OCI-LY7 (cell line): ENCODE measurements around the gene PSMG4. TPM values are rescaled to one million over a fixed set of nuclear protein-coding genes. Genes with fewer than 3 reads are reported as not detected.
A peak's percentile ranks its signal among the peaks of the same experiment; 100 is the strongest.

ENCODE experiments used
- BruUV-seq: library from RNA; stranded (reverse); fragments of 400-500 nt; replicated peaks from 2 replicates; lab custom pipeline; 2021; lab: Mats Ljungman, UMichigan
- CTCF ChIA-PET: fragments of 300-600 bp; sonication (Branson Sonifier 250); formaldehyde crosslinking; loops from one replicate; lab custom pipeline; 2022; ENCODE audit warnings: antibody characterized with exemption; ENCODE audit not compliant: unreplicated experiment; lab: Charles Lee
- POLR2A ChIA-PET: fragments of 300-600 bp; sonication (Branson Sonifier 250); formaldehyde crosslinking; loops from one replicate; lab custom pipeline; 2022; ENCODE audit warnings: antibody characterized with exemption; lab: Charles Lee
- DNase-seq: peaks from one replicate; pipeline ENCODE4 v3.0.0-alpha.2; 2015; ENCODE audit warnings: low spot score
- H2AFZ ChIP-seq: fragments of 200-600 bp; sonication (generic), shearing (Covaris generic); 2 replicates; pipeline ENCODE4 v1.6.1; 2014; ENCODE audit warnings: mild to moderate bottlenecking, antibody characterized with exemption, low read length, moderate library complexity
- H3K27ac ChIP-seq: fragments of 200-600 bp; sonication (generic); 2 replicates; pipeline ENCODE4 v1.5.1; 2014; ENCODE audit warnings: mixed run types, low read depth, mild to moderate bottlenecking, moderate library complexity, low read length, inconsistent platforms; ENCODE audit not compliant: poor library complexity, severe bottlenecking
- H3K36me3 ChIP-seq: fragments of 200-600 bp; sonication (generic); 2 replicates; pipeline ENCODE4 v1.6.1; 2014; ENCODE audit warnings: mild to moderate bottlenecking, antibody characterized with exemption, low read length, moderate library complexity, mixed read lengths; ENCODE audit not compliant: insufficient read depth
- H3K4me1 ChIP-seq: fragments of 200-600 bp; sonication (generic); 2 replicates; pipeline ENCODE4 v1.5.1; 2014; ENCODE audit warnings: mild to moderate bottlenecking, low read length; ENCODE audit not compliant: insufficient read depth, poor library complexity, severe bottlenecking
- H3K4me2 ChIP-seq: fragments of 200-600 bp; sonication (generic); 2 replicates; pipeline ENCODE4 v1.6.1; 2014; ENCODE audit warnings: mild to moderate bottlenecking, low read length
- H3K4me3 ChIP-seq: fragments of 200-600 bp; sonication (generic); 2 replicates; pipeline ENCODE4 v1.5.1; 2014; ENCODE audit warnings: mild to moderate bottlenecking, low read depth, low read length; ENCODE audit not compliant: poor library complexity, severe bottlenecking
- H3K79me2 ChIP-seq: fragments of 200-600 bp; sonication (generic); 2 replicates; pipeline ENCODE4 v1.6.1; 2016; ENCODE audit warnings: low read depth, mild to moderate bottlenecking, low read length, moderate library complexity, mixed read lengths; ENCODE audit not compliant: insufficient read depth
- H3K9me2 ChIP-seq: fragments of 200-600 bp; sonication (generic); 2 replicates; pipeline ENCODE4 v1.6.1; 2016; ENCODE audit warnings: mild to moderate bottlenecking, low read length, mixed read lengths; ENCODE audit not compliant: insufficient read depth
- H3K9me3 ChIP-seq: fragments of 200-600 bp; sonication (generic); 2 replicates; pipeline ENCODE4 v1.6.1; 2014; ENCODE audit warnings: mild to moderate bottlenecking, mixed run types, low read length, mixed read lengths
- H4K20me1 ChIP-seq: fragments of 200-600 bp; sonication (generic); 2 replicates; pipeline ENCODE4 v1.6.1; 2014; ENCODE audit warnings: mild to moderate bottlenecking, antibody characterized with exemption, low read length, moderate library complexity, mixed read lengths; ENCODE audit not compliant: insufficient read depth
- EZH2phosphoT487 ChIP-seq: fragments of 200-600 bp; sonication (generic); IDR thresholded peaks from 2 replicates; pipeline ENCODE4 v1.6.1; 2018; ENCODE audit warnings: low read depth, borderline replicate concordance, mild to moderate bottlenecking, mixed run types, antibody characterized with exemption, low read length, moderate library complexity, mixed read lengths
- intact Hi-C: fragments of 100-400 bp; cut with micrococcal nuclease; formaldehyde crosslinking; loops from one replicate; pipeline ENCODE4 v1.10.0; 2022; ENCODE audit not compliant: unreplicated experiment
- total RNA-seq, 2 experiments: library from RNA; depleted of rRNA in 1 of 2; stranded (reverse); fragments of >200 nt in 1 of 2; shearing (Covaris generic) in 1 of 2; gene quantifications; 2 replicates each; pipeline ENCODE4 v1.2.3, GENCODE V29; 2014 to 2022
- TF ChIP-seq, protein P1 (sequence below): fragments of 200-600 bp; sonication (generic); conservative IDR thresholded peaks from 2 replicates; pipeline ENCODE4 v1.5.1; 2014; ENCODE audit warnings: mild to moderate bottlenecking, antibody characterized with exemption, low read length, moderate library complexity, mixed read lengths

The PSMG4 gene
- total RNA-seq, 2 experiments from 2014 or later = 48.9 to 65.4 TPM

DNA sequence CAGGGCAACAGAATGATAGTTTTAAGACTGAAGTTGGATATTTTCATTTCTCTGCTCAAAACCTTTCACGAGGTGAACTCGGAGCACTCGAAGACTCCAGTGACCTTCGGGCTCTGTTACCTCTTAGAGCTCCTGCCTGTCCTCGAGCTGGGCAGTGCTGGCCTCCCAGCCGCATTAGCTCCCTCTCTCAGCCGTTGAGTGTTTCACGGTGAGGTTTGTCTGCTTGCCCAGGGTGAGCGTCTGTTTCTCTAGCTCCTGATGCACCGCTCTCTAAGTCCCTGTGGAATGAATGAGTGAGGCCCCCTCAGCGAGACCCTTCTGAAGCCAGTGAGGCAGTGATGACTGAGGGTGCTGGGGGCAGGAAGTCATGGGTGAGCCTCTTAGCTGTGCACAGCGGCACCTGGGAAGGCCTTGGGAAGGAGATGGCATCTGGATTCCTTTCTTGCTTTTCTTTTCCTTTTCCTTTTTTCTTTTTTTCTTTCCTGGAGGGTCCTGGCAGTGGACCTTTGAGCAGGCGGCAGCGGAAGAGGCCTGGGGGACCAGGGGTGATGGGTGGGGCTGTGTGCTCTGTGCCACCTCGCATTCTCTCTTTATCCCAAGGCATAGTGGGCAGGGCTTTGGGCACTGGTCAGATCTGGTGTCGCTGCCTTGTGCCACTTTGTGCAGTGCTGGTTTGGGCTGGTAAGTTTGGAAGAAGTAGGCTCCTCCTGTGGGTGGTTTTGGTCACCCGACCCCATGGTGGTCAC lies 2.2 kb downstream of the PSMG4 start:
- Histone ChIP-seq H3K4me2 (peak overlapping the region; percentile 57), H3K9me3 (no peaks in the 10 kb centered on the region), H3K36me3 (peaks cover 51% of the 10 kb centered on the region), H4K20me1 (peaks cover under 1% of the 10 kb centered on the region; the same call in 1 of the 2 replicates), H2AFZ (no peak overlapping the region), H3K4me3 (peak overlapping the region; percentile 95), H3K4me1 (peaks cover 15% of the 10 kb centered on the region), H3K79me2 (peaks cover 41% of the 10 kb centered on the region), H3K27ac (no peak overlapping the region), H3K9me2 (no peaks in the 10 kb centered on the region)
- ChIA-PET POLR2A (interaction anchor here (1.1 to 1.7 kb wide), 4 partner anchors 9 to 31 kb away, joined by 3 to 4 read pairs (median 4); no protein-coding TSS in a partner anchor), CTCF (interaction anchor here (0.5 kb wide), 1 partner anchor 9 kb away, joined by 3 read pairs; no protein-coding TSS in a partner anchor)
- TF ChIP-seq EZH2phosphoT487 = no peak
- TF ChIP-seq, protein P1, sequence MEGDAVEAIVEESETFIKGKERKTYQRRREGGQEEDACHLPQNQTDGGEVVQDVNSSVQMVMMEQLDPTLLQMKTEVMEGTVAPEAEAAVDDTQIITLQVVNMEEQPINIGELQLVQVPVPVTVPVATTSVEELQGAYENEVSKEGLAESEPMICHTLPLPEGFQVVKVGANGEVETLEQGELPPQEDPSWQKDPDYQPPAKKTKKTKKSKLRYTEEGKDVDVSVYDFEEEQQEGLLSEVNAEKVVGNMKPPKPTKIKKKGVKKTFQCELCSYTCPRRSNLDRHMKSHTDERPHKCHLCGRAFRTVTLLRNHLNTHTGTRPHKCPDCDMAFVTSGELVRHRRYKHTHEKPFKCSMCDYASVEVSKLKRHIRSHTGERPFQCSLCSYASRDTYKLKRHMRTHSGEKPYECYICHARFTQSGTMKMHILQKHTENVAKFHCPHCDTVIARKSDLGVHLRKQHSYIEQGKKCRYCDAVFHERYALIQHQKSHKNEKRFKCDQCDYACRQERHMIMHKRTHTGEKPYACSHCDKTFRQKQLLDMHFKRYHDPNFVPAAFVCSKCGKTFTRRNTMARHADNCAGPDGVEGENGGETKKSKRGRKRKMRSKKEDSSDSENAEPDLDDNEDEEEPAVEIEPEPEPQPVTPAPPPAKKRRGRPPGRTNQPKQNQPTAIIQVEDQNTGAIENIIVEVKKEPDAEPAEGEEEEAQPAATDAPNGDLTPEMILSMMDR = no peak
- DNase-seq = no peak
- intact Hi-C loops = no loop called here
- BruUV-seq = no TSS peak

DNA sequence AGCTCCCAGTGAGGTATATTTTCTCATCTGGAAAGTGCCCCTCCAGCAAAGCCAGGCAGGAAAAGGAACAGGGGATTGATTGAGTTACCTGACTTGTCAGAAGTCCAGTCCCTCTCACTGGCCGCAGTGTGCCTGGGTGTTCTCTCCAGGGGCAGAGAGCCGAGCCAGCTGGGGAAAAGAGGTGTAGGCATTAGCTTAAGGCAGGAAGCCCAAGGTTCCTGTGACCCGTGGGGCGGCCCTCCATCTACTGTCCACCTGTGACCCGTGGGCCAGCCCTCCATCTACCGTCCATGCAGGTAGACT lies 2.7 kb downstream of the PSMG4 start:
- CTCF ChIA-PET = no interaction called here
- Histone ChIP-seq H3K9me3 (no peaks in the 10 kb centered on the region), H4K20me1 (peaks cover 4% of the 10 kb centered on the region; the same call in 1 of the 2 replicates), H3K36me3 (peaks cover 57% of the 10 kb centered on the region), H3K4me3 (no peak overlapping the region), H2AFZ (no peak overlapping the region), H3K27ac (no peak overlapping the region), H3K9me2 (no peaks in the 10 kb centered on the region), H3K4me1 (peaks cover 15% of the 10 kb centered on the region), H3K4me2 (no peak overlapping the region; the same call in 1 of the 2 replicates), H3K79me2 (peaks cover 41% of the 10 kb centered on the region)
- no TSS peak for BruUV-seq
- intact Hi-C loops = no loop called here
- POLR2A ChIA-PET = interaction anchor here (0.8 to 1.1 kb wide), 2 partner anchors 9 to 10 kb away, joined by 3 read pairs; no protein-coding TSS in a partner anchor
- TF ChIP-seq, protein P1 = no peak
- no peak for TF ChIP-seq EZH2phosphoT487
- DNase-seq = no peak

- H3K4me2 ChIP-seq = no peak overlapping the region
- BruUV-seq = no TSS peak
- POLR2A ChIA-PET = interaction anchor here (0.8 kb wide), 1 partner anchor 9 kb away, joined by 3 read pairs; no protein-coding TSS in a partner anchor
- H3K36me3 ChIP-seq = peaks cover 58% of the 10 kb centered on the region
- TF ChIP-seq, protein P1 = no peak
- TF ChIP-seq EZH2phosphoT487 = no peak
- peaks cover 15% of the 10 kb centered on the region for H3K4me1 ChIP-seq
- no peaks in the 10 kb centered on the region for H3K9me3 ChIP-seq
- H3K4me3 ChIP-seq = no peak overlapping the region
- peaks cover 41% of the 10 kb centered on the region for H3K79me2 ChIP-seq
- H2AFZ ChIP-seq = no peak overlapping the region
- H4K20me1 ChIP-seq = peaks cover 4% of the 10 kb centered on the region; the same call in 1 of the 2 replicates
- no peak overlapping the region for H3K27ac ChIP-seq
- CTCF ChIA-PET = no interaction called here
- DNase-seq = no peak
- intact Hi-C loops = no loop called here
- H3K9me2 ChIP-seq = no peaks in the 10 kb centered on the region
Measured at GRCh38 chr6:3261921-3262320, 3.2 kb downstream of the PSMG4 start.
